HUES48 (cell line): ENCODE results near the gene LRRC10B.

Experiments used
- H3K27ac ChIP-seq: one replicate; pipeline ENCODE4 v1.7.0; 2013; ENCODE audit warnings: low read depth, low read length, inconsistent platforms
- H3K27me3 ChIP-seq: 2 replicates; pipeline ENCODE4 v1.6.1; 2013; ENCODE audit warnings: mild to moderate bottlenecking, low read length; ENCODE audit not compliant: control insufficient read depth, insufficient read depth
- H3K36me3 ChIP-seq: 2 replicates; pipeline ENCODE4 v1.6.1; 2013; ENCODE audit warnings: low read length; ENCODE audit not compliant: control insufficient read depth, insufficient read depth
- H3K4me1 ChIP-seq: 2 replicates; pipeline ENCODE4 v1.6.1; 2013; ENCODE audit warnings: mild to moderate bottlenecking, low read length; ENCODE audit not compliant: control insufficient read depth, insufficient read depth
- H3K4me3 ChIP-seq: 2 replicates; pipeline ENCODE4 v1.5.1; 2013; ENCODE audit warnings: mild to moderate bottlenecking, low read depth, low read length
- H3K9ac ChIP-seq: 2 replicates; pipeline ENCODE4 v1.6.1; 2013; ENCODE audit warnings: mild to moderate bottlenecking, low read depth, low read length, moderate library complexity
- H3K9me3 ChIP-seq: 2 replicates; pipeline ENCODE4 v1.6.1; 2013; ENCODE audit warnings: low read length; ENCODE audit not compliant: control insufficient read depth, insufficient read depth

Gene LRRC10B

DNA sequence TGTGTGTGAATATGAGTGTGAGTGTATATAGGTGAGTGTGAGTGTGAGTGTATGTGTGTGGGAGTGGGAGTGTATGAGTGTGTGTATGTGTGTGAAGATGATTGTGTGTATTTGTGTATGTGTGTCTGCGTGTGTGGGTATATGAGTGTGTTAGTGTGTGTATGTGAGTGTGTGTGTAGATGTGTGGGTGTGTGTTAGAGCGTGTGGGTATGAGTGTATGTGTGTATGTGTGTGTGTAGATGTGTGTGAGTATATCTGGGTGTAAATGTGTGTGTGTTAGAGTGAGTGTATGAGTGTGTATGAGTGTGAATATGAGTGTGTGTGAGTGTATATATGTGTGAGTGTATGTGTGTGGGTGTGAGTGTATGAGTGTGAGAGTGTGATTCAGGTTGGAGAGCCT is 11.1 kb upstream of the LRRC10B start:
- Histone ChIP-seq H3K4me3 (no peak overlapping the region), H3K27ac (no peak overlapping the region), H3K36me3 (no peaks in the 10 kb centered on the region), H3K9ac (no peak overlapping the region), H3K27me3 (peaks cover 7% of the 10 kb centered on the region), H3K9me3 (no peaks in the 10 kb centered on the region), H3K4me1 (peaks cover 12% of the 10 kb centered on the region)

DNA sequence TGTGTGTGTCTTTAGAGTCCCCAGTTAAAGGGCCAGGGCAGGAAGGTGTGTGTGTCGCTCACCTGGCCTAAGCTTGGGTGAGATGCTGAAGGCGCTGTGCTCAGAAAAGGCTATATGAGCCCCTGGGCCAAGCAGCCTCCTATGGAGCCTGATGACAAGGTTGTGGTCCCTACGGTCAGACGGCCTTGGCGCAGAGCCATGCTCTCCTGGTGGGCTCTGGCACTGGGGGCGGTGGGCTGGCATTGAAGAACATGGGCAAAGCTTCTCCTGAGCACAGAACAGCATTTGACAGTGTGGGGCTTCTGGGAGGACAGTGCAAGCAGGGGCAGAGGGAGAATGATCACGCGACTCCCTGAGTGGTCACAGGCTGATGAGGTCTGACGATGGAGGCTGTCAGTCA is 10.7 kb upstream of the LRRC10B start:
- H3K9me3 ChIP-seq = no peaks in the 10 kb centered on the region
- no peak overlapping the region for H3K4me3 ChIP-seq
- H3K9ac ChIP-seq = no peak overlapping the region
- no peaks in the 10 kb centered on the region for H3K36me3 ChIP-seq
- H3K27me3 ChIP-seq = peaks cover 7% of the 10 kb centered on the region
- no peak overlapping the region for H3K27ac ChIP-seq
- H3K4me1 ChIP-seq = peaks cover 16% of the 10 kb centered on the region

DNA sequence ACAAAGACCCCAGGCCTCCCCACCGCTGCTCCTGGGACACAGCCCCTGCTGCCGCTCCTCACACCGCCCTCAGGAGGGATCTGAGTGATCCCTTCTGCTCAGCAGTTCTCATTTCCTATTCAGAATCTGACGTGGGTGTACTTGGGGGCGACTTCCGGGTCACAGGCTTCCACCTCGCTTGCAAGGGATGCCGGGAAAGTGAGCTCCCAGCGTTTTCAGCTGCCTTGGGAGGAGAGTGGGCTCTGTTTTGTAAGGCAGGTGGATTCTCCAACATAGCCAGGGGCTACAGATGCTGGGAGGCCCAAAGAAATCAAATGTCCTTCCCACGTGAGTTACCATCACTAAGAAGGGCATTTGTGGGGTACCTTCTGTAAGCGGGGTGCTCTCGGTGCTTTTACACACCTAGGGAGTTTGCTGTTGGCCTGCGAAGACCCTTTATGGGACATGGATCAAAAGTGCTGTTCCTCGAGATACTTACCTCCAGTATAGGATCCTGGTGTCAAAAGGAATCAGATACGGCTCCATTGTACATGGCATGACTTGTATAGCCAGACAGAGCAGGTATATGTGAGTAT is 9.7 kb upstream of the LRRC10B start:
- Histone ChIP-seq H3K4me3 (no peak overlapping the region), H3K9ac (no peak overlapping the region), H3K27ac (no peak overlapping the region)

DNA sequence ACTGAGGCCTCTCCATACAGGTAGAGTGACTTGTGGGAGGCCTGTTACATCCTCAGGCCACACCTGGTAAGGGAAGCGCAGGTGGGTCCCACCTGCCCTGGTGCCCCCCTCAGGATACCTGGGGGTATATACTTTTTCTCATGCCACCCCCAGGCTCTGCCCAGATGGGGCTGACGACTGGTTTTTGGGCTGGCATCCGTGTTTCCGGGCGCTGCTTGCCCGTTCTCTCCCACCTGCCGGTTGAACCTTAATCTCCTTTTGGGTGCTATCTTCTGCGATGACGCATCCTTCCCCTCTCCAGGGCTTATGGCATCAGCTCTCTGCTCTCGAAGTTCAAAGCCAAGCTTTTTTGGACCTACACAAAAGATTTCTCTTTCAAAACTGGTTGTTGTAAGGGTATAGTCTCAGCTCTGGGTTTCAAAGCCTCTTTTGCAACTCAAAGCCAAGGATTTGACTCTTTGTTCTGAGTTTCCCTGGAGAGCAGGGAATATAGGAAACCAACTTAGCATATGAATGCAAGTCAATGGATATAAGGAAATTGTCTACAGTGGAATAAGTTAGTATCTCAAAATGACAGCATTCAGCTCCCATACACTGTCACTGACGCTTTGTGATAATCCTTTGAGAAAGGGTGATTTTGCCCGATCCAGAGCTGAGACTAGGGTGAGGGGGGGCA is 8.6 kb upstream of the LRRC10B start:
- Histone ChIP-seq H3K27ac (peak overlapping the region; percentile 94), H3K36me3 (no peaks in the 10 kb centered on the region), H3K4me3 (peak overlapping the region; percentile 46), H3K9me3 (no peaks in the 10 kb centered on the region), H3K9ac (0 out of 2 replicates have a peak overlapping the region, but pooled peaks have one; percentile 6), H3K27me3 (peaks cover 9% of the 10 kb centered on the region), H3K4me1 (peaks cover 18% of the 10 kb centered on the region)

More for the DNA sequence above, 9.7 kb upstream of the LRRC10B start:
- Histone ChIP-seq H3K9me3 (no peaks in the 10 kb centered on the region), H3K27me3 (peaks cover 9% of the 10 kb centered on the region), H3K36me3 (no peaks in the 10 kb centered on the region), H3K4me1 (peaks cover 18% of the 10 kb centered on the region)

DNA sequence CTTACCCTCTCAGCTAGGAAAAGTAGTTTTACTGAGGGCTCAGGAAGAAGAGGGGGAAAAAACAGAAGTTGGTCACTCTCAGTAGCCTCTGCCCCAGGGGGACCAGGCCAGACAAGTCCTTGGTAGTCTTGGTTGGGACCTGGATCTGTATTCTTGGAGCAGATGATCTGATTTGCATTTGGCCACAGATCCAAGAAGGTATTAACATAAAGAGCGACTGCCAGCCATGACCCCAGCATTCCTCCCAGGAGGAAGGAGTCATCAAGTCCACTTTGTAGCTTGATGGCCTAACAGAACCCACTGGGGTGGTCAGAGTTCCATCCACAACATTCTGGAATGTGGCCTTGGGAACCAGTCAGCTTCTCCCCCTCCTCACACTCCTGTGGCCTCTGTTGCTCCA is 6.0 kb upstream of the LRRC10B start:
- no peak overlapping the region for H3K4me3 ChIP-seq
- H3K9me3 ChIP-seq = no peaks in the 10 kb centered on the region
- H3K36me3 ChIP-seq = no peaks in the 10 kb centered on the region
- H3K4me1 ChIP-seq = peaks cover 20% of the 10 kb centered on the region
- H3K27ac ChIP-seq = no peak overlapping the region
- H3K27me3 ChIP-seq = peaks cover 29% of the 10 kb centered on the region
- H3K9ac ChIP-seq = no peak overlapping the region

DNA sequence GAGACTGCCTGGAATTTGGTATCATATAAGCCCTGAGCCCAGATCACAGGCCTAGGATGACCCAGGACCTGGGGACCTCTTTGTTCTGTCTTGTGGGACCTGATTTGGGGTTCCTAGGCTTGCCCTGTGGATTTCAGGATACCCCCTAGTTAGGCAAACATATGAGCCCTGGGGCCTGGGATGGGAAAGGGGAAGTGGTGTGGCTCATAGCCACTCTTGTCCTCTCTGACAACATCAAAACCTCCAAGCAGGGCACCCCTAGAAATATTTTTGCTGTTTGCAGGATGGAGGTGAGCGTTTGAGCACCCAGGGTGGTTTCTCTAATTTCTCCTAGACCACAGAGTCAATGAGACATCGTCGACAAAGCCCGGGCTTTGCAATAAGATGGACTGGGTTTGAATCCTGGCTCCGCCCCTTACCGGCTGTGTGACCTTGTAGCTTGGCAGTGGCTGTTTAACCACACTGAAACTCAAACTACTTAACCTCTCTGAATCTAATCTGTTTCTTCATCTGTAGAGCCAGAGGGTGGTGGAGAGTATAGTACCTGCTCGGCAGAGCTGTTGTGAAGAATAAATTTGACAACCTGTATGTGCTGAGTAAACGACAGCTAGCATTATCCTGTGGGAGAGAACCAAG is 5.3 kb upstream of the LRRC10B start:
- H3K36me3 ChIP-seq = no peaks in the 10 kb centered on the region
- no peak overlapping the region for H3K9ac ChIP-seq
- no peaks in the 10 kb centered on the region for H3K9me3 ChIP-seq
- H3K27ac ChIP-seq = no peak overlapping the region
- H3K4me3 ChIP-seq = no peak overlapping the region
- peaks cover 30% of the 10 kb centered on the region for H3K27me3 ChIP-seq
- peaks cover 26% of the 10 kb centered on the region for H3K4me1 ChIP-seq

DNA sequence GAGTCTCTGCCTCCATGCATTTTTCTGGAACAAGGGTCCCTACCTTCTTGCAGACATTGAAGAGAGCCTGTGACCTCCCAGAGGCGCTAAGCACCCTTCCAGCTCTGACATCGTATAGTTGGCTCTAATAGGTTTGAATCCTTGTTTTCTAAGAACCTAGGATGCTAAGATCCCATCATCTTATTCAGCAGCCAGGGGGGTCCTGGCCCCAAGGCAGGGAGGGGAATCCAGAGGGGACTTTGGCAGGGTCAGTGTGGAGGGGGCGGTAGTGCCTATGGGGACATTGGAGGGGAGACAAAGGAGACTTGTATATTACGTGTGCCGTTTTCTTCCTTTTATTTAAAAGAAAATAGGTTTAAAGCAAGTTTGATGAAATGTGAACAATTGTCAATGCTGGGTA is 3.4 kb upstream of the LRRC10B start:
- peaks cover 21% of the 10 kb centered on the region for H3K4me1 ChIP-seq
- no peaks in the 10 kb centered on the region for H3K9me3 ChIP-seq
- H3K36me3 ChIP-seq = no peaks in the 10 kb centered on the region
- H3K4me3 ChIP-seq = no peak overlapping the region
- H3K27ac ChIP-seq = no peak overlapping the region
- H3K27me3 ChIP-seq = peaks cover 39% of the 10 kb centered on the region
- no peak overlapping the region for H3K9ac ChIP-seq

DNA sequence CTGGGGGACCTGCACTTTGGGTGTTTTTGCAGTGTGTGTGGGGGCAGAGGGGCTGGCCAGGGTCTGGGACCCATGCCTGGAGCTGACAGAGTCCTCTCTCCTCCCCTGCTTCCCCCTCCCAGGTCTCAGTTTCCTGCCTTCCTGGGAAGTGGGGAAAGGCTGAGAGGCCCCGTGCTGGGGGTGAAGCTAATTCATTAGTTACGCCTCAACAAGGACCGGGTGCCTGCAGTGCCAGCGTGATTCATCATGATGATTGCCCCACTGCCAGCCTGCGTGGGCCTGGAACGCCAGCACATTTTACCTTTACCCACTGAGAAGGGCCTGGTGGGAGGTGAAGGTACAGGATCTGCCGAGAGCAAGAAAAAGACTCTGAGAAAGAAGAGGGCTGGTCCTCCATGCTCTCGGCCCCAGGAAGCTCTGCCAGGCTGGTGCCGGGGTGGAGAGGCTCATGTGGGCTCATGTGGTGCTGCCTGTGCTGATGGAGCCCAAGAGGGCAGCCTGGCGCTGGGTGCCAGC is 2.9 kb upstream of the LRRC10B start:
- no peak overlapping the region for H3K27ac ChIP-seq
- H3K4me1 ChIP-seq = peaks cover 16% of the 10 kb centered on the region; the same call in 1 of the 2 replicates

DNA sequence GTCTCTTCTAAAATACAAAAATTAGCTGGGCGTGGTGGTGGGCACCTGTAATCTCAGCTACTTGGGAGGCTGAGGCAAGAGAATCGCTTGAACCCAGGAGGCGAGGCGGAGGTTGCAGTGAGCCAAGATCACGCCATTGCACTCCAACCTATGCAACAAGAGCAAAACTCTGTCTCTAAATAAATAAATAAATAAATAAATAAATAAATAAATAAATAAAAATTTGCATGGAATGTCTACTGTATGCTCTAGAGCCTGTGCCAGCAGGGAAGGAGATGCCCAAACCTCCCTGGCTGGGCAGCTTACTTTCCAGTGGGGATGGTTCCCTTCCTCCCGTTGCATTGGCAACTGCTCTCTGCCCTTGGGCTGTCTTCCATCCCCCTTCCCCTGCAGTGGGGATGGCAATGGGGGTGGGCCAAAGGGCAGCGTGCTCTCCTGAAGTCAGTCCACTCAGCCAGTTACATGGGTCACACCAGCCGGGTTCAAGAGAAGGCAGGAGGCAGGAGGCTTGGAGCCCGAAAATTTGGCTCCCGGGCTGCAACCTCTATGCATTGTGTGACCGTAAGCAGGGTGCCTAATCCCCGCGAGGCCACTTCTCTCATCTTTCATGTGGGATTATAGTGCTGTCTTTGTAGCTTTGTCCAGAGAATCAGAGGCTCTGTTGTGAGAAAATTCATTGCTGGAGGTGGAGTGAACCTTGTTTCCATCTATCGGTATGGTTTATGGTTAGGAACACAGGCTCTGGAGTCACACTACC is 1.4 kb upstream of the LRRC10B start:
- Histone ChIP-seq H3K36me3 (no peaks in the 10 kb centered on the region), H3K9ac (no peak overlapping the region), H3K4me3 (peak overlapping the region; percentile 72; the same call in 1 of the 2 replicates), H3K9me3 (no peaks in the 10 kb centered on the region), H3K4me1 (peaks cover 16% of the 10 kb centered on the region; the same call in 1 of the 2 replicates), H3K27ac (no peak overlapping the region), H3K27me3 (peaks cover 50% of the 10 kb centered on the region)

More for the DNA sequence above, 2.9 kb upstream of the LRRC10B start:
- Histone ChIP-seq H3K27me3 (peaks cover 45% of the 10 kb centered on the region), H3K9ac (no peak overlapping the region), H3K36me3 (no peaks in the 10 kb centered on the region), H3K9me3 (no peaks in the 10 kb centered on the region), H3K4me3 (no peak overlapping the region)

DNA sequence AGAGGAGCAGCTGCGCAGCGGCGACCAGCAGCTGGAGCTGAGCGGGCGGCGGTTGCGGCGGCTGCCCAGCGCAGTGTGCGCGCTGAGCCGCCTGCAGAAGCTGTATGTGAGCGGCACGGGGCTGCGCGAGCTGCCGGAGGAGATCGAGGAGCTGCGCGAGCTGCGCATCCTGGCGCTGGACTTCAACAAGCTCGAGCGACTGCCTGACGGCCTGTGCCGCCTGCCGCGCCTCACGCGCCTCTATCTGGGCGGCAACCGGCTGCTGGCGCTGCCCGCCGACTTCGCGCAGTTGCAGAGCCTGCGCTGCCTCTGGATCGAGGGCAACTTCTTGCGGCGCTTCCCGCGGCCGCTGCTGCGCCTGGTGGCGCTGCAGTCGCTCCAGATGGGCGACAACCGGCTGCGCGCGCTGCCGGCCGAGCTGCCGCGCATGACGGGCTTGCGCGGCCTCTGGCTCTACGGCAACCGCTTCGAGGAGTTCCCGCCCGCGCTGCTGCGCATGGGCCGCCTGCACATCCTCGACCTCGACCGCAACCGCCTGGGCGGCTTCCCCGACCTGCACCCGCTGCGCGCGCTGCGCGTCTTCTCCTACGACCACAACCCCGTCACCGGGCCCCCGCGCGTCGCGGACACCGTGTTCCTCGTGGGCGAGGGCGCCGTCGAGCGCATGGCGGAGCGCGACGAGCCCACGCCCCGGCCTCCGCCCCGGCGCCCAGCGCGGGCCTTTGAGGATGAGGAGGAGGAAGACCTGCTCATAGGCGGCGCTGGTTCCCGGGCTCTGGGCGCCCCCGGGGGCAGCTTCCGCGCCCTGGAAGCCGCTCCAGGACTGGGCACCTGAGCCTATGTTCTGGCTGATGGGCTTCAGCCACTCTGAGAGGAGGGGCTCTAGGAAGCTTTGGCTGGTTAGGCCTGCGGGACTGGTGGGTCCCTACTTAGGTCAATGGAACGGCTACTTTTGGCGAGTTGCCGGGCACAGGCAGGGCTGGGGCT is 787 bp downstream of the LRRC10B start:
- Histone ChIP-seq H3K4me3 (peak overlapping the region; percentile 8; the same call in 1 of the 2 replicates), H3K9ac (no peak overlapping the region), H3K9me3 (no peaks in the 10 kb centered on the region), H3K36me3 (no peaks in the 10 kb centered on the region), H3K27me3 (peaks cover 48% of the 10 kb centered on the region), H3K27ac (no peak overlapping the region), H3K4me1 (peaks cover 26% of the 10 kb centered on the region)
